Osteocyte (in vitro differentiated cells): Measurements from ENCODE around the gene ALKBH3. TPM values are rescaled to one million over a fixed set of nuclear protein-coding genes. Genes with fewer than 3 reads are reported as not detected.

Experiments used
- DNase-seq: peaks from one replicate; pipeline ENCODE4 v3.0.0; 2021; ENCODE audit warnings: mixed read lengths; ENCODE audit not compliant: unreplicated experiment; ENCODE audit errors: extremely low spot score
- H3K27ac Mint-ChIP-seq: one replicate; pipeline ENCODE4 v1.8.0; 2021; ENCODE audit warnings: mild to moderate bottlenecking, mixed read lengths; ENCODE audit not compliant: unreplicated experiment
- H3K27me3 Mint-ChIP-seq: one replicate; pipeline ENCODE4 v1.8.0; 2021; ENCODE audit warnings: mixed read lengths; ENCODE audit not compliant: unreplicated experiment
- H3K36me3 Mint-ChIP-seq: one replicate; pipeline ENCODE4 v1.8.0; 2021; ENCODE audit warnings: mixed read lengths; ENCODE audit not compliant: unreplicated experiment
- H3K4me1 Mint-ChIP-seq: one replicate; pipeline ENCODE4 v1.8.0; 2021; ENCODE audit warnings: mixed read lengths; ENCODE audit not compliant: unreplicated experiment
- H3K4me3 Mint-ChIP-seq: one replicate; pipeline ENCODE4 v1.8.0; 2021; ENCODE audit warnings: mild to moderate bottlenecking, moderate library complexity, mixed read lengths; ENCODE audit not compliant: unreplicated experiment
- H3K9me3 Mint-ChIP-seq: one replicate; pipeline ENCODE4 v1.8.0; 2021; ENCODE audit warnings: mixed read lengths; ENCODE audit not compliant: unreplicated experiment
- CTCF ChIP-seq: fragments of 200-600 bp; sonication (generic); IDR thresholded peaks from 2 replicates; pipeline ENCODE4 v1.5.0; 2021; ENCODE audit warnings: antibody characterized with exemption, mild to moderate bottlenecking, moderate library complexity
- total RNA-seq: library from RNA; stranded (reverse); gene quantifications from 2 replicates; pipeline ENCODE4 v1.2.1, GENCODE V29; 2021

ALKBH3 gene
- total RNA-seq, 1 donor from 2014 or later, result 32.4 TPM

DNA sequence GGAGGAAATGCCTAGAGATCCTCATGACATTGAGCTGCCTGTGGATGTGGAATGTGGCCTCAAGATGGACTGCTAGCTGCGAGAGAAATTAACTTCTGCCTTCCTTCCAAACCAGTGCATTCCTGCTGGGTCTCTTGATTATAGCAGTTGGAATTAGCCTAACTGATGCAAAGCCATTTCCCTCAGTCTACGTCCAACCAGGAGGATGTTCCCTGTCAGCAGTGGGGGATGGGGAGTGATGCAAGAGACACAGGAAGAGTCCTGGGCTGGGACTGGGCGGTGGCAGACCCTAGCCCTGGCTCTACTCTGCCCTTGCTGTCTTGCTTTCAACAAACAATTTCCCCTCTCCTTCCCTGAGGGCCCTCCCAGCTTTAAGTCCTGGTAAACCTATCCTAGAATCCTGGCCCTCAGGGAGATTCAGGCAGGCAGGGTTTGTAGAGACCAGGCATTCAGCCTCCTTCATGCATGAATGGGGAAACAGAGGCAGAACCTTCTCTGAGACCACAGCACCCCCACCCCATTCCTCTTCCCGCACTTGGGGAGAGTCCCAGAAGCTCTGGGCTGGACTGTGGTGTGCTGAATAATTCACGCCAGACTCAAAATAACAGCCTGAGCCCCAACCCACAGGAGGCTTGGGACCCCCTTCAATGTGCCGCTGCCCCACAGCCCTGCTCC is 78.8 kb downstream of the ALKBH3 start:
- Mint-ChIP-seq H3K4me3 (no peak overlapping the region), H3K9me3 (no peaks in the 10 kb centered on the region), H3K27me3 (peaks cover 48% of the 10 kb centered on the region), H3K36me3 (no peaks in the 10 kb centered on the region), H3K4me1 (peaks cover 6% of the 10 kb centered on the region), H3K27ac (no peak overlapping the region)
- no peak for TF ChIP-seq CTCF
- DNase-seq, result no peak

DNA sequence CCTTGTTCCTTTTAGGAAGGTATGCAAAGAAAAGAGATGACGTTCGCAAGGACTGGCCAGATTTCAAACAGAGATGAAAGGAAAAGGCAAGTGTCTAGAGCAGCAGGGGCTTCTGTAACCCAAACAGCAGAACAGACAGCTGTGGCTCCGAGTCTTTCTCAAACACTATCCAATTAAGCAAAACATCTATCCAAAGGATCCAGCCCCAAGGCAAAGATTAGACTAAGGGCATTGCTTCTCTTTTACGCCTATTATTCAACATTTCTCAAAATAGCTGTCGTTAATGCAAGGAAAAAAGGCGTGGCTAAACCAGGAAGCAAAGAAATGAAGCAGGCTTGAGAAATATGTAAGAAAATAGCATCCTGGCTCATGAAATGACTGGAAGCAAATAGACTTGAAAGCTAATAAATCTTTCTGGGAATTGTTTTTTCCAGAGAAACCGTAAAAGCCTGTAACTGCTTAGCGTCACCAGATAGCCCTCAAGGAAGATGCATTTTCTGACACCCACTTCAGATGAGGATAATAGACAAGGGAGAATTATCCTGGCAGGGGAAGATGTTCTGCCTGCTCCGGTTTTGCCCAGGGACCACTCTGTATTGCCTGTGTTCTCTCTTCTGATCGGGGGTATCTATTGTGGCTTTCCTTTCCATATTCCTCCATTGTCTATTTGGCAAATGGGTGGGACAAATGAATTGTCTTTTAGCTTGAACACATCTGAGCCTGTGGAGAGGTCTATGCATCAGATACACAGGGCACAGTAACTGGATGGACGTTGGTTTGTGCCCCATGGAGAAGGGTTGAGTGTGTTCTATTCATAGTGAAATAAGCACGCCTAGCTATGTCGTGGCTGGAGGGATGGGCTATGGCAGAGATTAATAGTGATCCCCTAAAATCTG is 82.0 kb downstream of the ALKBH3 start:
- Mint-ChIP-seq H3K4me1 (peaks cover 6% of the 10 kb centered on the region), H3K9me3 (peaks cover 5% of the 10 kb centered on the region), H3K27ac (no peak overlapping the region), H3K27me3 (peaks cover 38% of the 10 kb centered on the region), H3K4me3 (peak overlapping the region; percentile 49), H3K36me3 (no peaks in the 10 kb centered on the region)
- DNase-seq, result no peak
- no peak for TF ChIP-seq CTCF

- Mint-ChIP-seq H3K27ac (no peak overlapping the region), H3K4me1 (peaks cover 6% of the 10 kb centered on the region), H3K27me3 (peaks cover 43% of the 10 kb centered on the region), H3K4me3 (no peak overlapping the region), H3K9me3 (peaks cover 5% of the 10 kb centered on the region), H3K36me3 (no peaks in the 10 kb centered on the region)
- TF ChIP-seq CTCF, result no peak
- no peak for DNase-seq
Measured at GRCh38 chr11:43963279-43963620, 82.6 kb downstream of the ALKBH3 start.

GRCh38 chr11:43967661-43968060 is 87.0 kb downstream of the ALKBH3 start:
- no peak for DNase-seq
- Mint-ChIP-seq H3K27me3 (peaks cover 38% of the 10 kb centered on the region), H3K36me3 (no peaks in the 10 kb centered on the region), H3K4me3 (no peak overlapping the region), H3K9me3 (peaks cover 5% of the 10 kb centered on the region), H3K27ac (no peak overlapping the region), H3K4me1 (peaks cover 17% of the 10 kb centered on the region)
- no peak for TF ChIP-seq CTCF

DNA sequence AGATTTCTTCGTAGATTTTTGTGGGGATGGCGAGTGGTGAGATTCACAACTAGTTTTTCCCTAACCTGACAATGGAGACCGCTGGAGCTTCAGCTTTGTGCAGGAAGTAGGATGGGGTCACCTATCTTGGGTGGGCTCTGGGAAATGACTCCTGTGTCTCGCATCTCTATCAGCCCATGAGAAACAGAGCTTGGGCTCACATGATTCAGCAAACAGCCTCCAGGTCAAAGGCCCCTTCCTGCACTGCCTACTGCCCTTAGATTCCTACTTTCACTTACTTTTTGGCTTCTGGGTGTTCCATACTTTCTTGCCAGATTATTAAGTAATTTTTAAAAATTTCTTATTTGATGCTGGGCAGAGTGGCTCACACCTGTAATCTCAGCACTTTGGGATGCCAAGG is 88.1 kb downstream of the ALKBH3 start:
- Mint-ChIP-seq H3K27me3 (peaks cover 39% of the 10 kb centered on the region), H3K4me1 (peaks cover 14% of the 10 kb centered on the region), H3K9me3 (peaks cover 5% of the 10 kb centered on the region), H3K27ac (no peak overlapping the region), H3K4me3 (no peak overlapping the region), H3K36me3 (no peaks in the 10 kb centered on the region)
- no peak for DNase-seq
- TF ChIP-seq CTCF, result no peak
